Measurements from ENCODE around the gene KIRREL2.
"Not testable (repeated sequence)": the region's sequence is repeated elsewhere in the genome, so short reads cannot be mapped to it uniquely, and the experiment has no call there.

Gene KIRREL2

DNA sequence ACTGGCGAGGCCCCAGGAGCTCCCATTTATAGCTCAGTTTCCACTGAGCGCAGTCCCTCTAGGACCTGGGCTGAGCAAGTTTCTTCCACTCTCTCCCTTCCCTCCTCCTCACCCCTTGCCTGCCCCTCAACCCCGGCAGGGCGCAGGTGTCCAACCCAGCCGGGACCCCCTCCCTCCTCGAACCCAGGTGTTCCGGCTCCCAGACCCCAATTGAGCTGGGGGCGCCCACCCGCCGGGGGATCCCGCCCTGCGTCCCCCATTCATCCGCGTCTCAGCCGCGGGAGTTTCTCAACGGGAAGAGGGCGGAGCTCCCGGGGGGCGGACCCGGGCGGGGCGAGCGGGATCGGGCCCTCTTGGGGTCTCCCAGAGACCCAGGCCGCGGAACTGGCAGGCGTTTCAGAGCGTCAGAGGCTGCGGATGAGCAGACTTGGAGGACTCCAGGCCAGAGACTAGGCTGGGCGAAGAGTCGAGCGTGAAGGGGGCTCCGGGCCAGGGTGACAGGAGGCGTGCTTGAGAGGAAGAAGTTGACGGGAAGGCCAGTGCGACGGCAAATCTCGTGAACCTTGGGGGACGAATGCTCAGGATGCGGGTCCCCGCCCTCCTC, at the start of gene KIRREL2:
Gene KIRREL2, plus strand, starts transcription at position 366 of the 604 bp plus-strand sequence. Its CDS starts 209 bp downstream, at position 575.
- peak; percentile 28 for DNase-seq

DNA sequence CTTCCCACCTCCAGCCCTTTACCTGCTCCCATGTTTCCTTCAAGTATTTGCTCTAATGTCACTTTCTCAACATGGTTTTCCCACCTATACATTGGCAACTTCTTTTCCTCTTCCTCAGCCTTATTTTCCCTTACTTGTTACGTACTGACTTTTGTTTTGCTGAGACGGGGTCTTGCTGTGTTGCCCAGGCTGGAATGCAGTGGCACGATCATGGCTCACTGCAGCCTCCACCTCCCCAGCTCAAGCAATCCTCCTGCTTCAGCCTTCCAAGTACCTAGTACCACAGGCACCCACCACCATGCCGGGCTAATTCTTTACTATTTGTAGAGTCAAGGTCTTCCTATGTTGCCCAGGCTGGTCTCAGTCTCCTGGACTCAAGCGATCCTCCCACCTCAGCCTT, 49.1 kb upstream of the KIRREL2 start:
- no peak for DNase-seq

DNA sequence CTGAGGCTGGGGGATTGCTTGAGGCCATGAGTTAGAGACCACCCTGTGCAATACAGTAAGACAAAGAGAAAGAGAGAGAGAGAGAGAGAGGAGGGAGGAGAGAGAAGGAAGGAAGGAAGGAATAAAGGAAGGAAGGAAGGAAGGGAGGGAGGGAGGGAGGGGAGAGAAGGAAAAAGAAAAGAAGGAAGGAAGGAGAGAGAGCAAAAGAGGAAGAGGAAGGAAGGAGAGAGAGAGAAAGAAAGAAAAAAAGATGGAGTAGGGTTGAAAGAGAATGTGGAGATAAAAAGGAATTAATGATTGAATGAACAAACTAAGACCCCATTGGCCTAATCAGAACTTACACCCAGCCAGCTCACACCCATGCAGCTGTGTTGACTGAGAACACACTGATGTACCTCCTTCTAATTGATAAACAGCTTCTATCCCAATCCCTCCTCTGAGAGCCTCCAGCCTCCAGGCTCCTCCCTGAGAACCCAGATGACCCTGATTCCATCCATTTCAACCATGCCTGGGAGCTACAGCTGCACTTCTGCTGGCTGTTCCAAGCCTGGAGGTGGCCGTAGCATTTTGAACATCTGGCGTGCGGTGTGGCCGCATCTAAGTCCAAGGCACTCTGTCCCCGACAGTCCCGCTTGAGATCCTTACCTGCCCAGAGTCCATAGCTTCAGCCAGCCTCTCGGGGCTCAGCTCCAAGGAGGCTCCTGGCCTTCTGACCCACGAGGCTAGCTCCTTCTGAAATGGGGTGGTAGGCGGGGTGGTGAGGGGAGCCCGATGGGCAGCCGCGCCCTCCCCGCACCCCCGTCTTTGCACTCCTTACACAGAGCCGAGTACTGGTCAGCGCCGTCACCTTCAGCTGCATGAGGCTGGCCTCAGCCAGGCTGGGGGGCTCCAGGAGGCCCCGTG, 45.1 kb upstream of the KIRREL2 start:
- no peak for DNase-seq

DNA sequence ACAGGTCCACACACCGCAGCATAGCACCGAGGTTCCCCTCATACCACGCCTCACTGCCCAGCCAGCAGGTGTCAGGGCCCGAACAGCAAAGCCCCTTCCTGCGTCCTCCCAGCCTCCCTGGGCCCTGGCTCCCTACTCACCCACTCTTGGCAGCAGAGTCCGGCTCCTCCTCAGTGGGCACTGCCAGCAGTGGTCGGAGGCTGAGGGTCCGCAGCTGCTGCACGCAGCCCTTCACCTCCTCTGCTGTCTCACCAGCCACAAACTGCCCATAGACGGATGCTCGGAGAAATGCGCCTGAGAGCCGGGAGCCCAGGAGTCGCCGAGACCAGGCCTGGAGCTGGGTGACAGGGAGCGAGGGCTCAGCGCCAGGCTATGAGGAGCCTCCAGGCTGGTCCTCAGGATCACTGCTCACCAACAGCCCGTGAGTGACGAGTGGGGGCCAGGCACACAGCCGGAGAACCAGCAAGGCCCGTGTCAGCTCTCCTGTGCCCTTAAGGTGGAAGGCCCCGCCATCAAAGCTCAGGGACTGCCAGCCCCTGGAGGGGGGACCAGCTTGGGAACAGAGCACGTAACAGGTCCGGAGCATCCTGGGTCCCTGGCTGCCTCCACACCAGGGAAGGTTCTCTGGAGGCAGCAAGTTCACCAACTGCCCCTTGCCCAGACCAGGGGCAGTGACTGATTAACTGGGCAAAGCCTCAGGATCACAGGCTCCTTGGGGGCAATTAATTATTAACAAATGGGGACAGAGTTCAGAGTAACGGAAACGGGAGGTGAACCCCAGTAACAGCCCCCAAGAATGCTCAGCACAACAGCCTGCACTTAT, 44.3 kb upstream of the KIRREL2 start, which contains the start of gene PRODH2:
Gene PRODH2, minus strand, starts transcription at position 626 of the 823 bp plus-strand sequence. Its CDS starts 40 bp downstream, at position 586.
- no peak for DNase-seq

DNA sequence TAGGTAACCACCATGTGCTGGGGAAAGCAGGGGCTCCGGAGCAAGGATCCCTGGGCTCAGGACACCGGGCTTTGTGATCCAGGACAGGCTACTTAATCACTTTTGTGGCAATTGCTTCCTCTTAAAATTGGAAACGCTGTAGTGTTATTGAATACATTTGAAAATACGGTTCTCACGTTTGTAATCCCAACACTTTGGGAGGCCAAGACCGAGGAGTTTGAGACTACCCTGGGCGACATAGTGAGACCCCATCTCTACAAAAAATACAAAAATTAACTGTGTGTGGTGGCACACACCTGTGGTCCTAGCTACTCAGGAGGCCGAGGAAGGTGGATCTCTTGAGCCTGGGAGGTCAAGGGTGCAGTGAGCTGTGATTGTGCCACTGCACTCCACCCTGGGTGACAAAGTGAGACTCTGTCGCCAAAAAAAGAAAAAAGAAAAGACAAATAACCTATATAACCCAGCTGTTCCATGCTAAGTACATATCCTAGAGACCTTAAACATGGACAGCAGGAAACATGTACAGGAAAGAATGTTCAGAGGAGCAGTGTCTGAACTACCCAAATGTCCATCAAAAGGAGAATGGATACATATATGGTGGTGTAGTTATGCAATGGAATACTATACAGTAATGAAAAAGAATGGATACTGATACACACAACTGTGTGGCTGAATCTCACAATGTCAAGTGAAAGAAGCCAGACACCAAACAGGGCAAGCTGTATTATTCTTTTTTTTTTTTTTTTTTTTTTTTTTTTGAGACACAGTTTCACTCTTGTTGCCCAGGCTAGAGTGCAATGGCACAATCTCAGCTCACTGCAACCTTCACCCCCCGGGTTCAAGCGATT, 43.4 kb upstream of the KIRREL2 start:
- DNase-seq, result no peak

DNA sequence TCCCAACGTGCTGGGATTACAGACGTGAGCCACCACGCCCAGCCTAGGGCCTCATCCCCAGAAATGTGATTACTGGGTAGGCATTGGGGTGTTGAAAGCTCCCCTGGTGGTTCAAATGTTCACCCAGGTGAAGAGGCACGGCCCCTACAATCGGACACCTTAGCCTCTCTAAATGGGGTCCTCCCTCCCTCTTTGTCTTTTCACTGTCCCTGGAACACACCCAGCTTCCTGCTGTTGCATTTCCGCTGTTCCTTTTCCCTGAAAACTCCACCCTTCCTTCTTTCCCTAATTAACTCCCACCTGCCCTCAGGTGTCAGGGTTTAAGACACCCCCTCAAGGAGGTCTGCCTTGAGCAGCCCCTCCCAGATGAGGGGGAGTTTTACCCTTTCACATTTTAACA, 40.4 kb upstream of the KIRREL2 start:
- DNase-seq, result no peak

DNA sequence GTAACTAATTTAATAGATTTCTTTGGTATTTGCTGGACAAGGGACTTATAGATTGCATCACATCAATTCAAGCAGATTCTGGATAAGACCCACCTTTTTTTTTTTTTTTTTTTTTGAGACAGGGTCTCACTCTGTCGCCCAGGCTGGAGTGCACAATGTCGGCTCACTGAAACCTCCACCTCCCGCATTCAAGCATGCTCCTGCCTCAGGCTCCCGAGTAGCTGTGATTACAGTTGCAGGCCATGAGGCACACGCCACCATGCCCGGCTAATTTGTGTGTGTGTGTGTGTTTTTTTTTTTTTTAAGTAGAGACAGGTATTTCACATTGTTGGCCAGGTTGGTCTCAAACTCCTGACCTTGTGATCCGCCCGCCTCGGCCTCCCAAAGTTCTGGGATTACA, 39.9 kb upstream of the KIRREL2 start:
- DNase-seq, result no peak

DNA sequence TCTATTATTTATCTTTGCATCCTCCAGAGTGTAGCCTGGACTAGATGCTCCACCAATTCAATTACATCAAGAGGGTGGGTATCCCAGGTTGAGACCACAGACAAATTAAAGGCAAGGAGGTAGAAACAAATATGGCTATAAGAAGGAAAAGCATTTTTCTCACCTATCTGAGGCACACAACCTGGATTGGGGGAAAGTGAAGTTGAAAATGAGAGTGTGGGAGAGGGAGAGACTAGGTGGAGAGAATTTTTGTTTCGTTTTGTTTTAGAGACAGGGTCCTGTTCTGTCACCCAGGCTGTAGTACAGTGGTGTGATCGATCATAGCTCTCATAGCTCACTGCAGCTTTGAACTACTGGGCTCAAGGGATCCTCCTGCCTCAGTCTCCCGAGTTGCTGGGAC, 38.3 kb upstream of the KIRREL2 start:
- DNase-seq, result no peak

DNA sequence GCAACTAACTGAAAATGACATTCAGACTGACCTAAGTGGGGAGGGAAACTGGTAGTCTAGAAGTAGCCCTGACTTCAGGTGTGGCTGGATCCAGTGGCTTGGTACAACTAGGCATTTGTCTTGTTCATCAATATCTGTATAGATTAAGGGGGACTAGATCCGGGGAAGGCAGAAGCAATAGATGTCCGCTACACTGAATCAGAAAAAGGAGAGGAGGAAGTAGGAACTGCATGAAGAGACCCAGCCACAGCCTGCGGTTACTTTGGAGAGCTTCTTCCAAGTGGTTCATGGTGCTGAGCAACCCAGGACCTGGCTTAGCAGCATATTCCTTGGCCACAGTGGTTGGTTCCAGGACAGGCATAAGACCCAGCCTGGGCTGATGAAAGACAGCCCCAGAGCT, 34.1 kb upstream of the KIRREL2 start:
- peak; percentile 48 for DNase-seq

DNA sequence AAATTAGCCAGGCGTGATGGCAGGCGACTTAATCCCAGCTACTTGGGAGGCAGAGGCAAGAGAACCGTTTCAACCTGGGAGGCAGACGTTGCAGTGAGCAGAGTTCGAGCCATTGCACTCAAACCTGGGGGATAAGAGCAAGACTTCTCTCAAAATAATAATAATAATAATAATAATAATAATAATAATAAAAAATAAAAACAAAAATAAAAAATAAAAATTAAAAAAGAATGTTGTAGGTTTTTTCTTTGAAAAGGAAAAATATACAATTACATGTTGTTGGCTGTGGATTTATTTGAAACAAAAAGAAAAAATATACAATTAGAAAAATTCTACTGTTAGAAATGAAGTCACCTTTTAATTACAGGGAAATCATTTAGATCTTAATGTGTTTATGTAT, 32.6 kb upstream of the KIRREL2 start:
- no peak for DNase-seq

DNA sequence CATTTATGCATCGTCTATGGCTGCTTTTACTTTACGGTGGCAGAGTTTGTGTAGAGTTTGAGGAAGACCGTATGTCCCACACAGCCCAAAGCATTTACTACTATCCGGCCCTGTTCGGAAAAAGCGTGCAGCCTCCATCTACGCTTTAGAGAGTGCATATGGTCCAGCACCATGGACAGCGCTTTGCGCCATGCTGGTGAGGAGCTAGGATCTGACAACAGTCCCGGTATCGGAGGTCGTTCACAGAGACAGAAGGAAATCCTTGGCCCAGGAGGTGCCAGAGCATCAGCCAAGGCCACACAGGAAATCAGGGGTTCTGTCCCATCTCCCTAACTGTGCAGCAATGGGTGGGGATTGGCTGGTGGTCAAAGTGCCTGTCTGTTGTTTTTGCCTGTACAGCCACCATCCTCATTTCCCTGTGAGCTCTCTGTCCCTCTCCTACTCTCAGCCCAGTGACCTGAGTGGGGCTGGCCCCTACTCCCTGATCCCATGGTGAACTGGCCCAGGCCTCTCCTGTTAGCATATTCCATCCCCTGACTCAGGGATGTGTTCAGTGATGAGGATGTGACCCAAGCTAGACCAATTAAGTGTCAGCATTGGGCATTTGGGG, 27.9 kb upstream of the KIRREL2 start:
- DNase-seq, result peak; percentile 84

DNA sequence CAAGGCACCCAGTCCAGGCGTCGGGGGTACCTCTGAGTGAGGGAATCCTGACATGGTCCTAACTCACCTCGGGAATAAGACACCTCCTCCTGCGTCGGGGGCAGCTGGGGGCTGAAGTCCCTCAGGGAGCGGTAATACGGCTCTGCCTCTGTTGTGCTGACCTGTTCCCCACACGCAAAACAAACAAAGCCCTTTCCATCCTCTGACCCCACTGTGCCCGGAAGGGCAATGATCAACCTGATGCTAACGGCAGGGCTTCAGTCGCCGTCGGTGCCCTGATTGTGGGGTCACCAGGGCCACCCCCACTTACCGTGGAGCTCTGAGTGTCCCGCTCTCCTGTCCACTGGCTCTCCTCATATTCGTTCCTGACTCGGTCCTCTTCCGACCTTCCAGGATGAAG, 25.7 kb upstream of the KIRREL2 start:
- no peak for DNase-seq

DNA sequence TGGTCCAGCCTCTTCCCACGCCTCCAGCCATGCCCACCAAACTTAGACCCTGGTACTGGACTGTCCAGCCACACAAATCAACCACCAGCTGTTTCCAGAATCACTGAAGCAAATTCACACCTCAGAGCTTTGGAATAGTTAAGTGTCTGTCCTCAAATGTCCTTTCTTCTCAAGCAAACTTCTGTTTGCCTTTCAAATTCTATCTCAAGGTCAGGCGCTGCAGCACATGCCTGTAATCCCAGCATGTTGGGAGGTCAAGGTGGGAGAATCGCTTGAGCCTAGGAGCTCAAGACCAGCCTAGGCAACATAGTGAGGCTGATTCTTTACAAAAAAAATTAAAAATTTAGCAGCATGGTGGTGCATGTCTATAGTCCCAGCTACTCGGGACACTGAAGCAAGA, 24.7 kb upstream of the KIRREL2 start:
- DNase-seq, result no peak

DNA sequence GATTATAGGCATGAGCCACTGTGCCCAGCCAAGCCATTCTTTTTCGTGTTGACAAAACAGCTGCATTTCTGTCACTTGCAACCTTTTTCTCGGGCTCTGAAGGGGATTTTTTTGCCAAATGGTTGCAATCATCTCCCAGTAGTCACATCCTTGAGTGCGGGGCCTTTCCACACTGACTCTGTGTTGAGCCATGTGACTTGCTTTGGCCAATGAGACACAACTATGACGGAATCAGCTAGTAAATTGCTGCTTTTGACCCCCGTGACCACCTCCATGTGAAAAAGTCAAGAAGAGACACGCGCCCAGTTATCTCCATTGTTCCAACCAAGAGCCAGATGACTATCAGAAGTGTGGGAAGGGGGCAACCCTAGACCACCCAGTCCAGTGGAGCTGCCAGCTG, 22.7 kb upstream of the KIRREL2 start:
- DNase-seq, result no peak

DNA sequence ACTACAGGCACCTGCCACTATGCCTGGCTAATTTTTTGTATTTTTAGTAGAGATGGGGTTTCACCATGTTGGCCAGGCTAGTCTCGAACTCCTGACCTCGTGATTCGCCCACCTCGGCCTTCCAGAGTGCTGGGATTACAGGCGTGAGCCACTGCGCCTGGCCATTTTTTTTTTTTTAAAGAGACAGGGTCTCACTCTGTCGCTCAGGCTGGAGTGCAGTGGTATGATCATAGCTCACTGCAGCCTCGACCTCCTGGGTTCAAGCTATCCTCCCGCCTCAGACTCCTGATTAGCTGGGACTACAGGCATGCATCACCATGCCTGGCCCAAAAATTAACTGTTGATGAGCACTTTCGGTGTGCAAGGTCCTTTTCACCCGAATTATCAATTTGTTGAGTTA, 20.6 kb upstream of the KIRREL2 start:
- not testable (repeated sequence) for DNase-seq

DNA sequence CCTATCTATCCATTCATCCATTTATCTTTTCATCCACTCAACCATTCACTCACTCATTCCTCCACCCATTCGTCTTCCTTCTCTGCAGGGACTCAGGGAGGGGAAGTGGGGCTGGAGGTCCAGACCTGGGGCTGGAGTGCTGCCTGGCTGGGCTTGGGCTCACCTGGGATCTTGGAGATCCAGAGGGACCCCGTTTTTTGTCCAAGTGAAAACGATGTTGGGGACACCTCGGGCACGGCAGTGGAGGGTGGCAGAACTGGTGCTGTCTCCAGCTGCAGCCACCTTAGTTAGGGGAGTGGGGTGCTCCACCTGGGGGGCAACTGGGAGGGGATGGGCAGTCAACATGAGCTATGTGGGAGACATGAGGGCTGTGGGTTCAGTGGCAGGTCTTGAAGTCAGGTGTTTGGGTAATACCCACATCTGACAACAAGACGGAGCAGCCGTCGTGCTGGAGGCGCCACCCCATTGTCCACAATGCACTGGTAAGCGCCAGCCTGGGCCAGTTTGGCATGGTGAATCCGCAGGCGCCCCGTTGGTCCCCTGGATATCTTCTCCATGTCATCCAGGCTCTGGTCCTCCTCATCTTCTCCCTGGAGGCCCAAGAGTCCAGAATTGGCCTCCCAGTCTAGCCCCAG, 14.6 kb upstream of the KIRREL2 start:
- no peak for DNase-seq

DNA sequence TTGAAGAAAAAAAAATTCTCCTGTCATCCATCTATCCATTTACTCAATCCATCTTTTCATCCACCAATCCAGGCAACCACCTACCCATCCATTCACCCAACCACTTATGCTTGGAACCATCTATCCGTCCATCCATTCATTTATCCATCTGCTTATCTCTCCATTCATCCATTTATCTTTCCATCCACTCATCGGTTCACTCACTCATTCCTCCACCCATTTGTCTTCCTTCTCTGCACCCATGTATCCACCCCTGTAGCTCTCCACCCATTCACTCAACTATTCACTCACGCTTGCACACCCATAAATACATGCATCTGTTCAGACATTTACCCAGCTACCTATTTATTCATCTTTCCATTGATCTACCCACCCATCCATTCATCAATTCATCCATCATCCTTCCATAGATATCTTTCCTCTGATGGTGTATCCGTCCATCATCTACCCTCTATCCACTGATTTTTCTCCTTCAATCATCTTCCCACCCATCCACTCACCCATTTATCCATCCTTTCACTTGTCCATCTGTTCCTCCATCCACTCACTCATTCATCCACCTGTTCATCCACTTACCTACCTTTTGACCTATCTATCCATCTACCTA, 13.9 kb upstream of the KIRREL2 start:
- DNase-seq, result no peak

DNA sequence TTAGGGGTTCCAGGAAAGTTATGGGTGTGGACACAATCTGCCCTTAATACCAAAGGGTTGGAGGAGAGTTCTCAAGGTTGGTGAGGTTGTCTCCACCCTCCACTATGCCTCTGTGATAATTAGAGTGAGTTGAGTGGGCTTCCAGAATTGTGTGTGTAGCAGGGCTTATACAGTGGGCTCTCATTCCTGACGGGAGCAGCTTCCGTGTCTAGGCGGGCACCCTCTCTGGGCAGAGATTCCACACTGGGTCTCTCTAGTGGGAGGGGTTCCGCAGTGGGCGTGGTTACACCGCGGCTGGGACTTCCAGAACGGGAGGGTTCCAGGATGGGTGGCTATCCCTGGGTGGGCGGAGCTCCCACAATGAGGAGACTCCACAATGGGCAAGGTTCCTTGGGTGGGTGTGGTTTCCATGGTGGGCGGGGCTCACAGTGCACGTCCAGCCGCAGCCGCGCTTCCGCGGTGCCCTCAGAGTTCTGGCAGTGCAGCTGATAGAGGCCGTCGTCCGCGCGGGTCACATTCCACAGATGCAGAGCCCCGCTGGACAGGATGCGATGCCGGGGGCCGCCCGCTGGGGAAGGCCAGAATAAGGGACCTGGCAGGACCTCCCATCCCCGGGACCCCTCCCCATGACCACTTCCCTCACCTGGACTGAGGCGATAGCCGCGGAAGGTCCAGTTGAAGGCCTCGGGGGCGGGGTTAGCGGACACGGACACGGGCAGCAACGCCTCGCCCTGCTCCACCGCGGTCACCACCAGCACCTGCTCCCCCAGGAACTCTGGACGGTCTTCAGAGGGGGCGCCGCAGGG, 12.8 kb upstream of the KIRREL2 start:
- DNase-seq, result peak; percentile 66

DNA sequence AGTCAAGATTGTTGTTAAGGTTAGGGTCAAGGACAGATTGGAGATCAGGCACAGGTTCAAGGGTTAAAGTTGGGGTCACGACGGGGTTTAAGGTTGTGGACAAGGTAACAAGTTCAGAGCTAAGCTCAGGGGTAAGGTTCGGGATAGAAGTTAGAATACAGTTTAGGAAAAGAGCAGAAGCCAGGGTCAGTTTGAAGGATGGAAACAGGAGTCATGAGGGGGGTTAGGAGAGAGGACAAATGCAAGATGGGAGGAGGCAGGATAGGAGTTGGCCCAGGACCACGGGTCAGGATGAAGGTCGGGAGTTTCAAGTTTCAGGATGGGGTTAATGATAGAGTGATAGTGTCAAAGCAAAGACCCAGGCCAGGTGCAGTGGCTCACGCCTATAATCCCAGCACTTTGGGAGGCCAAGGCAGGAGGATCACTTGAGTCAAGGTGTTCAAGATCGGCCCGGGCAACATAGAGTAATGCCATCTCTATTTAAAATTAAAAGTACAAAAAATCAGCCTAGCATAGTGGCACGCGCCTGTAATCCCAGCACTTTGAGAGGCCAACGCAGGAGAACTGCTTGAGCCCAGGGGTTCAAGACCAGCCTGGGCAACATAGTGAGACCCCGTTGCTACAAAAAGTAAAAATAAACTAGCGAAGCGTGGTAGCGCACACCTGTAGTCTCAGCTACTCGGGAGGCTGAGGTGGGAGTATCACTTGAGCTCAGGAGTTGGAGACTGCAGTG, 12.1 kb upstream of the KIRREL2 start:
- DNase-seq, result no peak
